Measurements from ENCODE around the gene SLC26A4. TPM values are rescaled to one million over a fixed set of nuclear protein-coding genes. Genes with fewer than 3 reads are reported as not detected.

SLC26A4 gene
- total RNA-seq, 2 experiments from 2014 or later, result 5.2 to 7.1 TPM

DNA sequence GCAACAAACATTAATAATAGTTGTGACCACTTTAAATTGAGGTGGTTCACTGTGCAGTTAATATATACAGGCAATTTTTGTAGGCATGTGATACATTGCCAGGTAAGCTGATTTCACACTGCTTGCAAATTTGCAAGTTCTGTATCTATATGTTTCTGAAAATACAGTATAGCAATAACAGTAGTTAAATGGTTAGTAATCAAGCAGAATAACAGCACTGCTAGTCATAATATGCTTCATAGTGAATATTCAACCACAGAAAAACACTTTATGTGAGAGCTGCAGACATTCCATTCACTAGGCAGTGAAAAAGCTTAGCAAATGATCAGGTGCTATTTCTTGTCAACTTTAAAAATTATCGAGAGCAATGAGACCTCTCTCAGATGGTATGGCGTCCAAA lies 28.9 kb downstream of the SLC26A4 start:
- CTCF ChIA-PET, result no interaction called here
- Mint-ChIP-seq H3K4me1 (ENCODE audit: low read depth) (peaks cover 10% of the 10 kb centered on the region), H3K9me3 (no peaks in the 10 kb centered on the region), H3K36me3 (peaks cover 4% of the 10 kb centered on the region), H3K27me3 (peaks cover 14% of the 10 kb centered on the region), H3K4me3 (no peak overlapping the region), H3K27ac (no peak overlapping the region)
- DNase-seq, result no peak
- intact Hi-C loops (cut with micrococcal nuclease), result no loop called here
- POLR2A ChIA-PET, result no interaction called here

DNA sequence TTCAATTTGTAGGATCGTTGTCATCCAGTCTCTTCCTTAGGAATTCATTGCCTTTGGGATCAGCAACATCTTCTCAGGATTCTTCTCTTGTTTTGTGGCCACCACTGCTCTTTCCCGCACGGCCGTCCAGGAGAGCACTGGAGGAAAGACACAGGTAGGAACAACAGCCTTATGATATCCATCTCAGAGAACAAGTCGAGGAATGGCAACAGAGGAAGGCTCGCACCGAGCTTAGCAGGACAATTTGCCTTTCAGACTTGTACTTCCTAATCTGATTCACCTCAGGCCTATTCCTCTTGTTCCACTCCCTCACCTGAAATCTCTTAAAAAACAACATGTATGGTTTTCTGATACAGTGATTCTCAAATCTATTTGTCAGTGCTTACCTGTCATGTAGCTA lies 29.5 kb downstream of the SLC26A4 start:
- no peaks in the 10 kb centered on the region for H3K9me3 Mint-ChIP-seq
- no peak overlapping the region for H3K4me3 Mint-ChIP-seq
- DNase-seq, result no peak
- H3K36me3 Mint-ChIP-seq, result peaks cover 4% of the 10 kb centered on the region
- H3K4me1 Mint-ChIP-seq (ENCODE audit: low read depth), result peaks cover 7% of the 10 kb centered on the region
- H3K27me3 Mint-ChIP-seq, result peaks cover 14% of the 10 kb centered on the region
- intact Hi-C loops (cut with micrococcal nuclease), result no loop called here
- ChIA-PET POLR2A (no interaction called here), CTCF (no interaction called here)
- H3K27ac Mint-ChIP-seq, result no peak overlapping the region

DNA sequence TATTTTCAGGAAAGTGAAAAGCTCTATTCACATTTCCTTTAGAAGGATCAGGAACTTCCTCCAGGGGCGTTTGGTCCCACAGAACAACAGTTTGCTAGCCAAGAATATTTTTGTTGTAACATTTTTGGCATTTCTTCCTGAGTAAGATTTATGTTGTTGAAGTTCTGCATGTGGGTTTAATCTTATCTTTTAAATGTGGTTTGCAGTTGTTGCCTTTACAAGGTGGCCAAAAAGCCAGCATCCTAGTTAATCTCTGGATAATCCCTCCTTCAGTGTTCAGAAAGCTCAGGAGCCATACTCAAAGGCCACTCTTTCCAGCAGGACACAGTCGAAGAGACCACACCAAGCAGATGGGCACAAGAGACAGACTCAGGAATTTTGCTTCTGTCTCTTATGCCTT lies 30.0 kb downstream of the SLC26A4 start:
- H3K27ac Mint-ChIP-seq, result no peak overlapping the region
- peaks cover 14% of the 10 kb centered on the region for H3K27me3 Mint-ChIP-seq
- no peak for DNase-seq
- intact Hi-C loops (cut with micrococcal nuclease), result no loop called here
- H3K4me3 Mint-ChIP-seq, result no peak overlapping the region
- peaks cover 3% of the 10 kb centered on the region for H3K4me1 Mint-ChIP-seq (ENCODE audit: low read depth)
- no peaks in the 10 kb centered on the region for H3K9me3 Mint-ChIP-seq
- ChIA-PET POLR2A (no interaction called here), CTCF (no interaction called here)
- H3K36me3 Mint-ChIP-seq, result peaks cover 4% of the 10 kb centered on the region

- intact Hi-C loops (cut with micrococcal nuclease), result no loop called here
- ChIA-PET CTCF (no interaction called here), POLR2A (interaction anchor here (0.6 kb wide), 1 partner anchor 14 kb away, joined by 3 read pairs; no protein-coding TSS in a partner anchor)
- Mint-ChIP-seq H3K27me3 (peaks cover 14% of the 10 kb centered on the region), H3K4me3 (no peak overlapping the region), H3K9me3 (no peaks in the 10 kb centered on the region), H3K4me1 (ENCODE audit: low read depth) (peaks cover 3% of the 10 kb centered on the region), H3K36me3 (peaks cover 4% of the 10 kb centered on the region), H3K27ac (no peak overlapping the region)
- no peak for DNase-seq
Measured at GRCh38 chr7:107691716-107692115, 31.1 kb downstream of the SLC26A4 start.

GRCh38 chr7:107692501-107692900 lies 31.9 kb downstream of the SLC26A4 start:
- Mint-ChIP-seq H3K27ac (no peak overlapping the region), H3K9me3 (no peaks in the 10 kb centered on the region), H3K4me3 (no peak overlapping the region), H3K4me1 (ENCODE audit: low read depth) (peaks cover 5% of the 10 kb centered on the region), H3K27me3 (peaks cover 14% of the 10 kb centered on the region), H3K36me3 (peaks cover 4% of the 10 kb centered on the region)
- DNase-seq, result no peak
- ChIA-PET POLR2A (no interaction called here), CTCF (no interaction called here)
- intact Hi-C loops (cut with micrococcal nuclease), result no loop called here

DNA sequence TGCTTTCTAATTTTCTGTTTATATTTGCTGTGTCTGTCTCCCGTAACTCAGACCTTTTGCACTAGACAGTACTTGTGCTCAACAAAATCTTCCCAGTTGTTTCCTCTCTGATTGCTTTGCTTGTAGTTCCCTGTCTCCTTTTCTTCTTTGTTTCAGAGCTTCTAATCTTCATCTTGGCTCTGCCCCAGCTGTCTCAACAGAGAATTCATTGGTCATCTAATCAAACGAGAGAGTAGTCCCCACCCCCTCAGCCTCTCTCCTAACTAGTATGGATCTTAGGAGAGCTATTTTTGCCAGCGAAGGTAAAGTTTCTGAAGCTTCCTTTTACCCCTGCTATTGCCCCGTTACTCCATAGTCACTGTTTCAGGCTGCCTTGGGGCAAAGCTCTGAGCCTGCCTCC lies 32.8 kb downstream of the SLC26A4 start:
- no peak for DNase-seq
- peaks cover 5% of the 10 kb centered on the region for H3K4me1 Mint-ChIP-seq (ENCODE audit: low read depth)
- peaks cover 14% of the 10 kb centered on the region for H3K27me3 Mint-ChIP-seq
- no peaks in the 10 kb centered on the region for H3K9me3 Mint-ChIP-seq
- no peak overlapping the region for H3K4me3 Mint-ChIP-seq
- peaks cover 8% of the 10 kb centered on the region for H3K36me3 Mint-ChIP-seq
- POLR2A ChIA-PET, result no interaction called here
- H3K27ac Mint-ChIP-seq, result no peak overlapping the region
- intact Hi-C loops (cut with micrococcal nuclease), result no loop called here
- CTCF ChIA-PET, result no interaction called here

GRCh38 chr7:107694386-107694785 lies 33.8 kb downstream of the SLC26A4 start:
- H3K27ac Mint-ChIP-seq, result no peak overlapping the region
- H3K4me3 Mint-ChIP-seq, result no peak overlapping the region
- peaks cover 5% of the 10 kb centered on the region for H3K4me1 Mint-ChIP-seq (ENCODE audit: low read depth)
- H3K27me3 Mint-ChIP-seq, result peaks cover 14% of the 10 kb centered on the region
- no peak for DNase-seq
- H3K9me3 Mint-ChIP-seq, result no peaks in the 10 kb centered on the region
- intact Hi-C loops (cut with micrococcal nuclease), result no loop called here
- H3K36me3 Mint-ChIP-seq, result peaks cover 10% of the 10 kb centered on the region
- ChIA-PET POLR2A (no interaction called here), CTCF (no interaction called here)

DNA sequence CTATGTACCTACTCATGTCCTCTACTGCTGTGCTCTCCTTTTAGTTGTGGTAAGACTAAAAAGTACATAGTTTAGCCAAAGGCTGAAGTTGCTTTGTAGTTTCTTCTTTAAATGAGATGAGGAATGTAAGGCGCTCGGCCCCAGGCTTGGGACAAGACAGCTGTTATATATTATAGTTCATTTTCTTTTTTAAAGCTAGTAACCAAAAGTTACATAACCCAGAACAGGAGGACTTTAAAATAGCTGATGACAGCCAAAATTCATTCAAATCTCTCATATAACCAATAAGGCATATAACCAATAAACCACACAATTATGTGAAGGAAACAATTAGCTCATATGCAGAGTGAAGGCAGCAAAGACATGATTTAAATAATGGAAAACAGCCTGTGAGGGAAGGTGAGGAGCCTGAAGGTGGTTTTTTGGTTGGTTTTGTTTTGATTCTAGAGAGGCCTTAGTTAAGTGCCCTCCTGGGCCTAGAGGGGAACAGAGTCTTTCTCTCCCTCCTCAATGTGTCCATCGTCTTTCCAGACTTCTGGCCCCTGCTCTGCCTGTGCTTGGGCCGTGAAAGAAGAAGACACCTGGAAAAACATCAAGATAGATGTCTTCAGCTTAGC lies 35.8 kb downstream of the SLC26A4 start:
- Mint-ChIP-seq H3K36me3 (peaks cover 7% of the 10 kb centered on the region), H3K4me3 (no peak overlapping the region), H3K27ac (no peak overlapping the region), H3K27me3 (peaks cover 11% of the 10 kb centered on the region), H3K9me3 (no peaks in the 10 kb centered on the region), H3K4me1 (ENCODE audit: low read depth) (peaks cover 5% of the 10 kb centered on the region)
- ChIA-PET POLR2A (no interaction called here), CTCF (interaction anchor here (0.6 to 0.7 kb wide), 2 partner anchors 15 to 1890 kb away, joined by 3 to 4 read pairs; no protein-coding TSS in a partner anchor)
- intact Hi-C loops (cut with micrococcal nuclease), result no loop called here
- no peak for DNase-seq

DNA sequence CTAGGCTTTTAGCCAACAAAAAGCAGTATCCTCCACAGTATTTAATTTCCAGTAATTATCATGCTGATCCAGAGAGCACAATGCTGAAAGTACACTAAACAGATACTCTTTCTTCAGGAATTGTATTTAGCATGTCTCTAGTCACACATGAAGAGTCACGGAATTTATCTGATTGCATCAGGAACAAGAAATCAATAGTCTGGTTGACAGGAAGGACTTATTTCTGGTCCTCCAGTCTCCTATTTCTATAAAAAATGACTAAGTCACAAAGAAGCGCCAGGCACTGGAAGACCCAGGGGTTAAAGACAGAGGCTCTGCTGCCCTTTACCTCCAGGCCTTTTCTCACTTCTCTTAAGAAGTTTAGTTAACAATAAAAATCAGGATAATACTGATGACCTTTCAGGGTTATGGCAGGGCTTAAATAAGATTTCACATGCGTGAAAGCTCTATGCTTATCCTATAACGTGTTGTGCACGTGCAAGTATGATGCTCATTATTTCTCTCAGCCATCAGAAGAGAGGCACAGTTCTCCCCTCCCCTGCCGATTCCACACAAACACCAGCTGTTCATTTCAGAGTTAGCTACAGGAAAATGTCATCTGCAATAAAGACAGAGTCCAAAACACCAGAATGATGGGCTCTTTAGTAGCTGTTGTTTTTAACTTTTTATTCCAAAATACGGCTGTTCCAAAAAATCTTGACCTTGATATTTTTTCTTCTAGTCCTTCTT lies 36.9 kb downstream of the SLC26A4 start:
- intact Hi-C loops (cut with micrococcal nuclease), result no loop called here
- H3K4me1 Mint-ChIP-seq (ENCODE audit: low read depth), result peaks cover 5% of the 10 kb centered on the region
- ChIA-PET CTCF (no interaction called here), POLR2A (no interaction called here)
- H3K9me3 Mint-ChIP-seq, result no peaks in the 10 kb centered on the region
- H3K4me3 Mint-ChIP-seq, result no peak overlapping the region
- no peak for DNase-seq
- H3K27ac Mint-ChIP-seq, result no peak overlapping the region
- peaks cover 4% of the 10 kb centered on the region for H3K27me3 Mint-ChIP-seq
- peaks cover 7% of the 10 kb centered on the region for H3K36me3 Mint-ChIP-seq

DNA sequence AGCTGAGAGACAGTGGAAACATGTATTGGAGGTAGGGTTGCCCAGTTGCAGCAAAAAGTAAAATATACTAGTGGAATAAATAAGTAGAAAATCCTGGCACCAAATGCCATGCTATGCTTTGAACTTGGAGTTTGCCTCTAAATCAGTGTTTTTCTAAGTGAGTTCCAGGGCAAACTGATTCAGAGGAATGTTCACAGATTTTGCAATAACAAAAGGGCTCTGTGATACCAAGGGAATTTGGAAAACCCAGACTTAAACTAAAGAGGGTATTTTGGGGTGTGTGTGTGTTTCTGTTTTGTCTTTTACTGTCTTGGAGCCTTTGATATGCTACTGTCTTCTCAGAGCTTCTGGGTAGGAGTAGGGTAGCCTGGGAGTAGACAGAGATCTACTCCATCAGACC lies 39.9 kb downstream of the SLC26A4 start:
- no peak for DNase-seq
- intact Hi-C loops (cut with micrococcal nuclease), result no loop called here
- CTCF ChIA-PET, result no interaction called here
- Mint-ChIP-seq H3K4me1 (ENCODE audit: low read depth) (peaks cover 9% of the 10 kb centered on the region), H3K27me3 (peaks cover 2% of the 10 kb centered on the region), H3K36me3 (peaks cover 9% of the 10 kb centered on the region), H3K4me3 (no peak overlapping the region), H3K9me3 (no peaks in the 10 kb centered on the region), H3K27ac (no peak overlapping the region)
- POLR2A ChIA-PET, result no interaction called here

DNA sequence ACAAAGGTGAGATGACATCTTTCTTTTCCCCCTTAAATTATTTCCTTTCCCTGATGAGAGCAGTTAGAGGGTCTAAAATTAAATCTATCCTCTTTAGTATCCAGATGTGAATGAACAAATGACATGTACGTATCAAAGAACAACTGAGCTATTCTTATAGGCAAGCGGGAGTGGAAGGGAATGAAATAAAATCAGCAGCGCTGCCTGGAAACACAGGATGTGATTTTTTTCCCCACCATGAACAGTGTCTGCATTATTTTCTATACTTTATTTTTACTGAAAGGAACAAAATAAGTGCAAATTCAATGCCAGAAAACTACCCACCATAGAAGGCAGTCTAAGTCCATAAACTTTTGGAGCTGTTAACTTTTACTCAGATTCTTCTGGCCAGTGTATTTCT lies 40.6 kb downstream of the SLC26A4 start:
- peaks cover 9% of the 10 kb centered on the region for H3K4me1 Mint-ChIP-seq (ENCODE audit: low read depth)
- H3K9me3 Mint-ChIP-seq, result no peaks in the 10 kb centered on the region
- intact Hi-C loops (cut with micrococcal nuclease), result no loop called here
- H3K36me3 Mint-ChIP-seq, result peaks cover 9% of the 10 kb centered on the region
- CTCF ChIA-PET, result no interaction called here
- no peak for DNase-seq
- POLR2A ChIA-PET, result no interaction called here
- H3K27ac Mint-ChIP-seq, result no peak overlapping the region
- H3K27me3 Mint-ChIP-seq, result peaks cover 2% of the 10 kb centered on the region
- no peak overlapping the region for H3K4me3 Mint-ChIP-seq

DNA sequence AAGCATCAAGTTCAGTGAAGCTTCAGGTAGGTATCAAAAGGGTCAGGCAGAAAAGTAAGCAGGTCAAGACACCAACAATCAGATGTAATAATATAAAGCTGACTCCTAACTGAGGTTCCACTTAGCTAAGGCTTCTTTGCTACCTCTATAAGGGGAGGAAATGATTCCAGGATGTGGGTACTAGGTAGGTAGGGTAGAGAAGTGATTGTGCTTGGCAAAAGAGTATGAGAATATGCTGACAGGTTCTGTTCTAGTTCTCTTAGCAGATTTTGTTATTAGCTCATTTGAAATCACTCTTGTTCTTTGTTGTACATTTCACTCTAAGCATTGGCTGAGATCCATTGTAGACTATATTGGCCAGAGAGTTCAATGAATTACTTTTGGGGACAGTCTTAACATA lies 42.6 kb downstream of the SLC26A4 start:
- peaks cover 4% of the 10 kb centered on the region for H3K4me1 Mint-ChIP-seq (ENCODE audit: low read depth)
- peaks cover 2% of the 10 kb centered on the region for H3K27me3 Mint-ChIP-seq
- H3K36me3 Mint-ChIP-seq, result peaks cover 6% of the 10 kb centered on the region
- CTCF ChIA-PET, result interaction anchor here (1.5 kb wide), 1 partner anchor 23 kb away, joined by 4 read pairs; no protein-coding TSS in a partner anchor
- H3K4me3 Mint-ChIP-seq, result no peak overlapping the region
- H3K9me3 Mint-ChIP-seq, result no peaks in the 10 kb centered on the region
- no peak overlapping the region for H3K27ac Mint-ChIP-seq
- intact Hi-C loops (cut with micrococcal nuclease), result no loop called here
- POLR2A ChIA-PET, result no interaction called here
- DNase-seq, result no peak

- intact Hi-C loops (cut with micrococcal nuclease), result no loop called here
- no peak for DNase-seq
- Mint-ChIP-seq H3K36me3 (peaks cover 6% of the 10 kb centered on the region), H3K27ac (no peak overlapping the region), H3K4me1 (ENCODE audit: low read depth) (peaks cover 4% of the 10 kb centered on the region), H3K9me3 (no peaks in the 10 kb centered on the region), H3K27me3 (peaks cover 5% of the 10 kb centered on the region), H3K4me3 (no peak overlapping the region)
- ChIA-PET POLR2A (no interaction called here), CTCF (no interaction called here)
Measured at GRCh38 chr7:107703872-107704271, 43.2 kb downstream of the SLC26A4 start.
